Suprapubic skin (tissue), 4 donors: ENCODE measurements around the gene MRPS7. TPM values are rescaled to one million over a fixed set of nuclear protein-coding genes. Genes with fewer than 3 reads are reported as not detected.

ENCODE experiments used
- DNase-seq, 2 donors: peaks; one replicate each; pipeline ENCODE4 v3.0.0-alpha.2; 2019; ENCODE audit warnings: low spot score in 2 of 2
- H3K27ac ChIP-seq: fragments of 200-600 bp; sonication (generic); one replicate; pipeline ENCODE4 v1.5.1; 2019
- H3K27me3 ChIP-seq: fragments of 200-600 bp; sonication (generic); one replicate; pipeline ENCODE4 v1.5.1; 2019
- H3K36me3 ChIP-seq: fragments of 200-600 bp; sonication (generic); one replicate; pipeline ENCODE4 v1.5.1; 2019
- H3K4me1 ChIP-seq: fragments of 200-600 bp; sonication (generic); one replicate; pipeline ENCODE4 v1.5.1; 2019
- H3K4me3 ChIP-seq: fragments of 200-600 bp; sonication (generic); one replicate; pipeline ENCODE4 v1.5.1; 2019; ENCODE audit warnings: mild to moderate bottlenecking
- H3K9me3 ChIP-seq: fragments of 200-600 bp; sonication (generic); one replicate; pipeline ENCODE4 v1.5.1; 2019
- CTCF ChIP-seq, 2 donors: fragments of 200-600 bp in 1 of 2; fragments of 450-650 bp in 1 of 2; sonication (generic) in 1 of 2; IDR thresholded peaks; one replicate each; pipeline ENCODE4 v1.5.1; 2016 to 2019; ENCODE audit warnings: antibody characterized with exemption in 2 of 2, mild to moderate bottlenecking in 1 of 2, moderate library complexity in 1 of 2
- EP300 ChIP-seq: sonication (generic); formaldehyde crosslinking; IDR thresholded peaks from one replicate; pipeline ENCODE4 v1.6.1; 2017; ENCODE audit warnings: antibody characterized with exemption
- POLR2A ChIP-seq, 2 donors: fragments of 450-650 bp; IDR thresholded peaks; one replicate each; pipeline ENCODE4 v1.6.1; 2017; ENCODE audit warnings: antibody characterized with exemption in 2 of 2, mild to moderate bottlenecking in 2 of 2, moderate library complexity in 2 of 2
- POLR2AphosphoS5 ChIP-seq, 3 donors: sonication (generic); formaldehyde crosslinking; IDR thresholded peaks; one replicate each; pipeline ENCODE4 v1.6.1; 2017; ENCODE audit warnings: antibody characterized with exemption in 3 of 3
- WGBS: methylation state at CpG from one replicate; pipeline ENCODE4 v1.1.5; 2018; 5-methylcytosine and 5-hydroxymethylcytosine counted together
- total RNA-seq, 4 donors: library from RNA; depleted of rRNA; stranded (reverse); fragments of >200 nt; gene quantifications; one replicate each; pipeline ENCODE4 v1.1.0, GENCODE V29; 2016

MRPS7 gene
- total RNA-seq, 4 donors from 2014 or later: 19.2 to 36.4 (median 29.0) TPM

- no peaks in the 10 kb centered on the region for H3K9me3 ChIP-seq
- no peak for DNase-seq
- no peak overlapping the region for H3K4me3 ChIP-seq
- H3K27ac ChIP-seq: peak overlapping the region; percentile 51
- peaks cover 30% of the 10 kb centered on the region for H3K4me1 ChIP-seq
- TF ChIP-seq CTCF (IDR thresholded peaks at IDR 0.05) (peak in 1 of 2 donors; percentile 49), POLR2AphosphoS5 (IDR thresholded peaks at IDR 0.05) (no peak)
- no peaks in the 10 kb centered on the region for H3K27me3 ChIP-seq
- WGBS: 75% methylated on average over 16 of the region's 23 CpGs
- H3K36me3 ChIP-seq: peaks cover 99% of the 10 kb centered on the region
Observed at GRCh38 chr17:75240394-75241142, 21.1 kb upstream of the MRPS7 start.

- WGBS: 84% methylated on average over 7 of the region's 7 CpGs
- no peak for TF ChIP-seq EP300
- TF ChIP-seq POLR2A (IDR thresholded peaks at IDR 0.05): no peak
- TF ChIP-seq CTCF (IDR thresholded peaks at IDR 0.05): no peak
- TF ChIP-seq POLR2AphosphoS5 (IDR thresholded peaks at IDR 0.05): no peak
- peak overlapping the region; percentile 19 for H3K27ac ChIP-seq
Observed at GRCh38 chr17:75241143-75241430, 20.6 kb upstream of the MRPS7 start.

GRCh38 chr17:75241502-75241901, 20.2 kb upstream of the MRPS7 start:
- peak overlapping the region; percentile 19 for H3K27ac ChIP-seq
- no peaks in the 10 kb centered on the region for H3K9me3 ChIP-seq
- no peaks in the 10 kb centered on the region for H3K27me3 ChIP-seq
- peaks cover 30% of the 10 kb centered on the region for H3K4me1 ChIP-seq
- WGBS: 80% methylated on average over 9 of the region's 9 CpGs
- DNase-seq: no peak
- no peak for TF ChIP-seq CTCF (IDR thresholded peaks at IDR 0.05)
- TF ChIP-seq POLR2AphosphoS5 (IDR thresholded peaks at IDR 0.05): no peak
- TF ChIP-seq EP300: no peak
- TF ChIP-seq POLR2A (IDR thresholded peaks at IDR 0.05): no peak
- no peak overlapping the region for H3K4me3 ChIP-seq
- peaks cover 99% of the 10 kb centered on the region for H3K36me3 ChIP-seq

More at GRCh38 chr17:75241143-75241430, 20.6 kb upstream of the MRPS7 start:
- no peaks in the 10 kb centered on the region for H3K27me3 ChIP-seq
- peaks cover 99% of the 10 kb centered on the region for H3K36me3 ChIP-seq
- H3K4me1 ChIP-seq: peaks cover 30% of the 10 kb centered on the region
- DNase-seq: no peak
- H3K9me3 ChIP-seq: no peaks in the 10 kb centered on the region
- no peak overlapping the region for H3K4me3 ChIP-seq

GRCh38 chr17:75241996-75242460, 19.7 kb upstream of the MRPS7 start:
- Histone ChIP-seq H3K4me1 (peaks cover 30% of the 10 kb centered on the region), H3K27ac (peak overlapping the region; percentile 19), H3K27me3 (no peaks in the 10 kb centered on the region), H3K9me3 (no peaks in the 10 kb centered on the region), H3K36me3 (peaks cover 96% of the 10 kb centered on the region), H3K4me3 (no peak overlapping the region)
- 73% methylated on average over 7 of the region's 15 CpGs for WGBS
- TF ChIP-seq CTCF (IDR thresholded peaks at IDR 0.05): no peak
- TF ChIP-seq POLR2A (IDR thresholded peaks at IDR 0.05): no peak
- no peak for TF ChIP-seq POLR2AphosphoS5 (IDR thresholded peaks at IDR 0.05)
- no peak for TF ChIP-seq EP300
- peak in 1 of 2 donors; percentile 79 for DNase-seq

- Histone ChIP-seq H3K4me1 (peaks cover 30% of the 10 kb centered on the region), H3K9me3 (no peaks in the 10 kb centered on the region), H3K36me3 (peaks cover 91% of the 10 kb centered on the region), H3K4me3 (no peak overlapping the region), H3K27me3 (no peaks in the 10 kb centered on the region), H3K27ac (no peak overlapping the region)
- TF ChIP-seq POLR2AphosphoS5 (IDR thresholded peaks at IDR 0.05) (no peak), POLR2A (IDR thresholded peaks at IDR 0.05) (no peak)
- no peak for DNase-seq
- 89% methylated on average over 12 of the region's 17 CpGs for WGBS
Observed at GRCh38 chr17:75242461-75243042, 19.1 kb upstream of the MRPS7 start.
